GM19240 (cell line): ENCODE measurements around the gene ACSL3.

Experiments used
- DNase-seq: peaks from one replicate; pipeline ENCODE4 v3.0.0; 2011; ENCODE audit warnings: low spot score; ENCODE audit not compliant: insufficient read length

The ACSL3 gene

DNA sequence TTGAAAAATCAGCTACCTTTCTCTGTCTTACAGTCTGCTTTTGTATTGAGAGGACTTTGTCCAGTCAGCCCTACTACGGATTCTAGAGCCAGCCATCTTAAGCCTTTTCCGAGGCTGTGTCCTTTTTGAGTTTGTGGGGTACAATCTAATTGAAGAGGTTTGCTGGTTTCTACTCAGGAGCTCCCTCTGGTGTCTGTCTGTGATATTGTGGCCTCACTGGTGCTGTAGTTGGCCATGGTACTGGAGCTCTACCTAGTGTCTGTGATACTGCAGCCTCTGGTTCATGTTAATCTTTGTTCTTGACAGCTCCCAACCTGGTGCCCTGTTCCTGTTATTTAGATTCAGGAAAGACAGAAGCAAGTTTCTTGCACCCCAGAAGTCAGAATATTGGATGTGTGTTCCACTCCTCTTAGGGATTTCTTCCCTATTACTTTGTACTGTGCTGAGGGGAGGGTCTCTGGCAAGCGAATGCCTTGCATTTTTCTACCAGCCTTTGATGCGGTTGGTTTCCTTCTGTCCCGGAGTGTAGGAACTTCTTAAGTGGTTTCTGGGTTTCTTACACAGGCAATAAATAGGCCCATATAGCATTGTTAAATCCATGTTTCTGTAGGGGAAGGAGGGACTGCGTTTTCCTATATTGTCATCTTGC is 78.5 kb downstream of the ACSL3 start:
- DNase-seq: no peak

DNA sequence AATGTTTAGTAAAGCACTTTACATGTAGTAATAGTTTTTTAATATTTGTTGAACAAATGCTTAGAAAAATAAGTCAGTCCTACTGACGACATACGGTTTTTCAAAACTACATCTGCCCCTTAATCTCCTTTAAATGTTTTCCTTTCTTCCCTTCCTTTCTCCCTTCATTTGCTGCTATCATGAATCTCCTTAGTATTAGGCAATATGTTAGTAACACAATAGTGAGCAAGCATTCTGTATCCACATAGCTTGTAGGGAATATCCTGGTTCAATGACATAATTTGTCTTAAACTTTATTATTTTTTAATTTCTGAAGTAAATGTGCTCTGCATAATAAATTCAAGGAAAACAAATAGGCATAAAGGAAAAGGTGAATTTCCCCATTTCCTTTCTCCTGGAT is 79.1 kb downstream of the ACSL3 start:
- DNase-seq: no peak

- DNase-seq: no peak
These were observed 80.7 kb downstream of the ACSL3 start for GRCh38 chr2:222941510-222942032.

- no peak for DNase-seq
These were observed 81.7 kb downstream of the ACSL3 start for GRCh38 chr2:222942561-222942960.

GRCh38 chr2:222942977-222943376 is 82.1 kb downstream of the ACSL3 start:
- no peak for DNase-seq

DNA sequence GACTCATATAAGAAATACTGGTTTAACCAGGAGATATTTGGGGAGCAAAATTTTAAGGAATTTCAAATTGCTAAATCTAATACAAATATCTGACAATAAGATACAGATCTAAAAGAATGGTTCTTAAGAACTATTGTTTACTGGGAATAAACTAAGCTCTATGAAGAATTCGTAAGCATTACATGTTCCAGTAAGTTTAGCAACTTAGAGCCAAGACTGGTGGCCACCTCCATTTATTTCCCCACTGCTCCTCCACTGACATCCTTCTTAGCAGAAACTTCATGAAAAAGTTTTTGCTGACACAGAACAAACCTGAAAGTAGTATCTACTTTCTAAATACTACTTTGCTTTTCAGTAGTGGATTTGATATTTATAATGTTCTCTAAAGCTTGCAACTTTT is 83.0 kb downstream of the ACSL3 start:
- no peak for DNase-seq

DNA sequence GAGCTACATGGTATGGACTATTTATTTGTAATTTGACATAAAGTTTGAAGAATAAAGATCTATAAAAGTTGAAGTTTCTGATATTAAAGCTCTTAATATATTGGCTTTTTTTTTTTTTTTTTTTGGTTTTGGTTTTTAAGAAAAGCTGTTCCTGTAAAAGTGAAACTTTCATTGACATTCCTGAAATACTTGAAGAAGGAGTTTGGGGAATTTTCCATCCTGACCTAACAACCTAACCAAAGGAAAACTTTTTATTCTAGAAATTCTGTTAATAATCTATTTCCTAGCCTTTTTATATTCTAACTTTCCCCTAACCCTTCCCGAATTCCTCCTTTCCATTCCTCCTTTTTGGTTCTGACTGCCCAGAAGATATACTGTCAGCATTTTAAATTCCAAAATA is 83.7 kb downstream of the ACSL3 start:
- DNase-seq: no peak

- no peak for DNase-seq
These were observed 84.3 kb downstream of the ACSL3 start for GRCh38 chr2:222944971-222945740.

DNA sequence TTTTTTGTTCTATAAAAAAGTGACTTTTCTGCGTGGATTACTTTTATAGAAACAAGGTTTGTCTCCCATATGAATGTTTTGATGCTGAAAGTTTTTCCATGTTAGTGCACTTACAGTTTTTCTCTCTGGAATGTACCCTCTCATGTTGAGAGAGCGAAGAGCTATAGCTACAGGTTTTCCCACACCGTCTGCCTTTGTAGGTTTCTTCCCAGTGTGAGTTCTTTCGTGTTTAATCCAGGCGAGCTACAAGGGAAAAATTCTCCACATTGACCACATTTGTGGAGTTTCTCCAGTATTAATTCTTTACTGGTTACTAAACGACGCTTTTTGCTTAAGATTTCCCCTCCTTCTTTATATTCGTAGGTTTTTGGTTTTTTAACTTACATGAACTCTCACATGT is 85.1 kb downstream of the ACSL3 start:
- no peak for DNase-seq

- DNase-seq: no peak
These were observed 86.0 kb downstream of the ACSL3 start for GRCh38 chr2:222946700-222947287.

GRCh38 chr2:222949073-222949472 is 88.2 kb downstream of the ACSL3 start:
- no peak for DNase-seq

DNA sequence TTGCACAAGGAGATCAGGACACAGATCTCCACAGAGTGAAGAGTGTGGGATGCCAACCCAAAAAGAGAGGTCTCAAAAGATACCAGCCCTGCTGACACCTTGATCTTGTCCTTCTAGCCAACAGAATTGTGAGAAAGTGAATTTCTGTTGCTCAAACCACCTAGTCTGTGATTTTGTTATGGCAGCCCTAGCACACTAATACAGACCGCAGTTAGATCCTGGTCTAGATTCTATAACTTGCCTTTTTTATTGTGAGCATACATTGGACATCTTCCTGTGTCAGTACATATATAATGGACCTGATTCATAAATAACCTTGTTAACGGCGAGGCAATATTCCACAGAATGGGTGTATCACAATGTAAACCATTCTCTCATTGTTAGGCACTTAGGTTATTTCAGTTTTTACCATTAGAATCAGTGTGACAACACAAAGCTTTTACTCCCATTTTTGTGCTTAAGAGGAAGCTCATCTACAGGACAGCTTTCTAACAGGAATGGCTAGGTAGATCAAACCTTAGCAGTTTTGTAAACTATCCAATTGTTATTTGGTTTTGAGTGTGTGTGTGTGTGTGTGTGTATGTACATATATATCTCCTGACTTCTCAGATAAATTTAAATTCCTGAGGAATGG is 89.0 kb downstream of the ACSL3 start:
- no peak for DNase-seq

DNA sequence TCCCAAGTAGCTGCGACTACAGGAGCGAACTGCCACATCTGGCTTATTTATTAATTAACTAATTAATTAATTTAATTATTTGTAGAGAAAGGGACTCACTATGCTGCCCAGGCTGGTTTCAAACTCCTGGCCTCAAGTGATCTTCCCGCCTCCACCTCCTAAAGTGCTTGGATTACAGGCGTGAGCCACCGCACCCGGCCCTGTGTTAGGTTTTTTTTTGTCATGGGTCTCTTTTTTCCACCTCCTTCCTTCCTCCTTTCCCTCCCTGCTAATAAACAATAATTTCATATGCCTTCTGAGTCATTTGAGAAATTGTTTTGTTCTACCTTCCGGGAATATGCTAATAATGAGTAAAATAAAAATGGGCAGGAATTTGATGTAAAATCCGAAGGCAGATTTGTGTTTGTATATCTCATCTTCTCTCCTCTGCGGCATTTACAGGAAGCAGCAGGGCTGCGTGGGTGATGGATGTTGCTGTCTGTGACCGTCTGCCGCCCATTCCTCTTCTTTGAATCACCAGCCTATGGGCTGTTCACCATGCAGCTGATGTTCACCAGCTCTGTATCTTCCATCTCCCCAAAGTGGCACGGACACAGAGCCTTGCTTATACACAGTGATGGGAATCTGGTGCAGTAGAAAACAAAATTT is 89.9 kb downstream of the ACSL3 start:
- DNase-seq: no peak

DNA sequence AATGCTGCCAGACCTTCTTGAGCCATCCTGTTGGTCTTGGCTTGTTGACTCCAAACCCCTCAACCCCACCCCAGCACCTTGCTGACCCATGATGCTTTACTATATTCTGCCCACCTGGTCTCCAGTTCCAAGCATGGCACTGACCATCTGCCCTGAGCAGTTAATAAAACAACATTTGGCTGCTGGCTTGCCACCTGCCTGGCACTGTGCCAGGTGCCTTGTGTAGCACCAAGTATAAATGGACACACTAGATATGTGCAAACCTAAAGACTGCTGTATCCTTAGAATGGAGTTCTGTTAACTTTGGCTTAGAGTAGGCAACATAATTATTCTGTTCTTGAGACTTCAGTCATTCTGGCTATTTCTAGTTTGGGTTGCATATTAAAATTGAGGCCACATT is 91.4 kb downstream of the ACSL3 start:
- no peak for DNase-seq

- DNase-seq: no peak
These were observed 94.2 kb downstream of the ACSL3 start for GRCh38 chr2:222955008-222955407.

GRCh38 chr2:222959358-222959757 is 98.5 kb downstream of the ACSL3 start:
- DNase-seq: no peak

- no peak for DNase-seq
These were observed 99.3 kb downstream of the ACSL3 start for GRCh38 chr2:222960126-222960525.

- no peak for DNase-seq
These were observed 102.8 kb downstream of the ACSL3 start for GRCh38 chr2:222963641-222964040.

- no peak for DNase-seq
These were observed 103.7 kb downstream of the ACSL3 start for GRCh38 chr2:222964376-222965031.

GRCh38 chr2:222965555-222965954 is 104.7 kb downstream of the ACSL3 start:
- DNase-seq: no peak

DNA sequence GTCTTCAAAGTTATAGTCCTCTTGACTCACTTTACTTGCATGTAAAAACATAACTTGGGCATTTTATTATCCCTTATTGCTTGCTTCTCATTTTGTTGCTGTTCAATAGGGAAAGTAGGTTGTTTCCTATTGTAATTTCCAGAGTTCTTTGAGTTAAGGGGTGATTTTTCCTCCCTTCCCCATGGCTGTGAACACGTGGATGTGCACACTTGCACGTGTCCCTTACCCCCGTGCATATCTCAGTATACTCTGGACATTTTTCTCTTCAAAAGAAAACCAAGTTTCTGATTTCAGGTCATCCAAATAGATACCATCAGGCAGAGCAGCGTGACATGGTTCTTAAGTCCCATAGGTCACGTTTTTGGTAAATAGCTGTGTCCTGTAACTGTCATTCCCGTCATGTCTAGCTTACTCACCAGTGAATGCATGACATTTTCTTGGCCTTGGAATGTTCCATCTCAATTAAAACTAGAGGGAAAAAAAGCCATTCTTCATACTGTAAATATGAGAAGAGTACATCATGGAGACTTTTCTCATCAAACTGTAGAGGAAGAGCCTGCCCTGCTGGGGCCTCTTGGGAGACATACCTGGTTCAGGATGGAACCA is 107.8 kb downstream of the ACSL3 start:
- no peak for DNase-seq
